A172 (cell line): ENCODE results near the gene CALCOCO1. TPM values are rescaled to one million over a fixed set of nuclear protein-coding genes. Genes with fewer than 3 reads are reported as not detected.
"Not testable (repeated sequence)": the region's sequence is repeated elsewhere in the genome, so short reads cannot be mapped to it uniquely, and the experiment has no call there.

ENCODE experiments used
- DNase-seq: peaks from one replicate; pipeline ENCODE4 v3.0.0-alpha.2; 2015; ENCODE audit warnings: low spot score
- total RNA-seq: library from RNA; depleted of rRNA; stranded (reverse); fragments of >200 nt; shearing (Covaris generic); gene quantifications from 2 replicates; pipeline ENCODE4 v1.2.3, GENCODE V29; 2014

CALCOCO1 gene
- total RNA-seq, 1 experiment from 2014 or later: 36.8 TPM

- DNase-seq: no peak
Measured at GRCh38 chr12:53733807-53734200, 6.6 kb upstream of the CALCOCO1 start.

- DNase-seq: peak; percentile 46
Measured at GRCh38 chr12:53733051-53733806, 6.0 kb upstream of the CALCOCO1 start.

GRCh38 chr12:53729644-53730043, 2.4 kb upstream of the CALCOCO1 start:
- DNase-seq: no peak

DNA sequence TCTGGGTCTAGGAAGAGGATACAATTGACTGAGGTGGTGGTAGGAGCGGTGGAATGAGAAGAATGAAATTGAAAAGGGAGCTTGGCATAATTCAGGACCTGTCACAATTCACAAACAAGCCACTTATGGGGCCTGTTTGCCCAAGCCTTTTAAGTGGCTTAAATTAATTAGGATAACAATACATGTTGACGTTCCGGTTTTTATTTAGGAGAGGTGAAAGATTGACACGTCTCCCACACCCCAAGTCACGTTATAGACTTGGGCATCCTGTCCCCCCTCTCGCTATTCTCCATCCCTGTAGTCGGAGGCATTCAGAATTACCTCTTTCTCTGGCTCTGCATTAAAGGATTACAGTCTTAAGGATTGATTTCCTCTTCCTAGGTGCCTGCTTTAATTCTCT, 954 bp upstream of the CALCOCO1 start:
- DNase-seq: no peak

DNA sequence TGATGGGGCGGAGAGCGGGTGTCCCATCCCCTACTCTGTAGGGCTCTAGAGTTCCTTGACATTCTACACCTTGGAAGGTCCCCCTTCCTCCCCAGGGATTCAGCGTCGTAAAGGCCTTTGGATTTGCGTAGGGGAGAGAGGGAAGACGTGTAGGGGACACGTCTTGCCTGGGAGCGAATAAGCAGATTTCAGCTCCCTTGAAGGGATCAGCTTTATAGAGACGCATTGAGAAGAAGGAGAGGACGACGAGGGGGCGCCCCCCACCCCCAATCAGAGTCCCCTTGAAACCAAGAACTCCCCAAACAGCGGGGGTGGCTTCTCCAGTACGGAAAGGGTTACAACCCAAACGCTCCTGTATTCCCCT, 324 bp downstream of the CALCOCO1 start:
- DNase-seq: no peak

DNA sequence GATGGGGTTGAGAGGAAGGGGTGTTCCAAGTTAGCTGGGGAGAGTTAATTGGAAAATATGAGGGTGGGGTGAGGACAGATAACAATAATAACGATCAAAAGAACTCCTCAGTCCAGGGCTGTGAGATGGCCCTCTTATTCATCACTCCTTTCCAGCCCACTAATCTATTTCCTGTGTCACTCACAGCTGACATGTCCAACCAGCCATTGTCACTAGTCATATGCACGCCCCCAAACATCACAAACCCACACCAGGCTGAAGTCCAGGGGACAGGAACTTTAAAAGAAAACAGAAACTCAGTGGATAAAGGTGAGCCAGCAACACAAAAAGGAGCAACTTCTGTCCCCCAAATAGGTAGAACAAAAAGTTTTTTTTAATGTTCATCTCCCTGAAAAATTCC, 911 bp downstream of the CALCOCO1 start:
- no peak for DNase-seq

- DNase-seq: peak; percentile 5
Measured at GRCh38 chr12:53725824-53726223, 1.4 kb downstream of the CALCOCO1 start.

GRCh38 chr12:53722450-53723041, 4.7 kb downstream of the CALCOCO1 start:
- no peak for DNase-seq

- DNase-seq: no peak
Measured at GRCh38 chr12:53720946-53721345, 6.3 kb downstream of the CALCOCO1 start.

- DNase-seq: no peak
Measured at GRCh38 chr12:53719649-53720048, 7.6 kb downstream of the CALCOCO1 start.

DNA sequence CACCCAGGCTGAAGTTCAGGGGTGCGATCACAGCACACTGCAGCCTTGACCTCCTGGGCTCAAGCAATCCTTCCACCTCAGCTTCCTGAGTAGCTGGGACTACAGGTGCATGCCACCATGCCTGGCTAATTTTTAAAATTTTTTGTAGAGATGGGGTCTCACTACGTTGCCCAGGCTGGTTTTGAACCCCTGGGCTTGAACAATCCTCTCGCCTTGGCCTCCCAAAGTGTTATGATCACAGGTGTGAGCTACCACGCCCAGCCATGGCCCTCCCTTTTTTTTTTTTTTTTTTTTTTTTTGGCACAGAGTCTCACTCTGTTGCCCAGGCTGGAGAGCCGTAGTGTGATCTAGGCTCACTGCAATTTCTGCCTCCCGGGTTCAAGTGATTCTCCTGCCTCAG, 8.7 kb downstream of the CALCOCO1 start:
- not testable (repeated sequence) for DNase-seq

DNA sequence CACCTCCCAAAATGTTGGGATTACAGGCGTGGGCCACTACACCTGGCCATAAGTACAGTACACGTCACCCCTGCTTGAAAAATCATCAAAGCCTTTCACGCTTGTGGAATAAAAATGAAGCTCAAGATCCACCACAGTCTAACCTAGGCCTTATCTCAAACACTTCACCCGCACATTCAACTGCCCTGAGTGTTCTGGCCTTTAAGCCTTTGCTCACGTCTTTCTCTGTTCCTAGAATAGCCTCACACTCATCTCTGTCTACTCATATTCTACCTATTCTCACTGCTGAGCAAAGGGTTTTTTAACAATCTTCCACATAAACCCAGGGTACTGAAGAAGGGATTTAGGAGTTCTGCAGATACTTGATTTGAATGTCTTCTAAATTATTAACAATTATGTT, 9.9 kb downstream of the CALCOCO1 start:
- no peak for DNase-seq

GRCh38 chr12:53714004-53714403, 13.2 kb downstream of the CALCOCO1 start:
- DNase-seq: no peak

- no peak for DNase-seq
Measured at GRCh38 chr12:53713516-53713915, 13.7 kb downstream of the CALCOCO1 start.

- DNase-seq: no peak
Measured at GRCh38 chr12:53712059-53712643, 15.1 kb downstream of the CALCOCO1 start.

DNA sequence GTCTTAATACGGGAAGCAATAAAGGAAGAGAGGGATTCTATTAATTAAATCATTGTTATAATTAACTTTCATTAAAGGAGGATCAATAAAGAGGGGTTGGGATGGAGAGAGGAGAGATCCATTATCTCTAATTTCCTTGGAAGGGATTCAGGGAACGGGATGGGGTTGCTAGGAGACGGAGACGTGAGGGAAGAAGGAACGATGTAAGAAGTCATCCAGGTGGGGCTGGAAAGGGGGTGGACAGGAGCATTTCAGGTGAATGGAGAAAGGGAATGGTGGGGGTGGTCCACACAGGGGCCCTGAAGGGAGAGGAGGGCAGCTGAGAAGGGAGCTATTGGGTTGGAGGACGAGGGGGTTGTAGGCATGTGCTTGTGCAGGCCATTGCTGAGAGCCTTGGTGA, 17.2 kb downstream of the CALCOCO1 start:
- no peak for DNase-seq

DNA sequence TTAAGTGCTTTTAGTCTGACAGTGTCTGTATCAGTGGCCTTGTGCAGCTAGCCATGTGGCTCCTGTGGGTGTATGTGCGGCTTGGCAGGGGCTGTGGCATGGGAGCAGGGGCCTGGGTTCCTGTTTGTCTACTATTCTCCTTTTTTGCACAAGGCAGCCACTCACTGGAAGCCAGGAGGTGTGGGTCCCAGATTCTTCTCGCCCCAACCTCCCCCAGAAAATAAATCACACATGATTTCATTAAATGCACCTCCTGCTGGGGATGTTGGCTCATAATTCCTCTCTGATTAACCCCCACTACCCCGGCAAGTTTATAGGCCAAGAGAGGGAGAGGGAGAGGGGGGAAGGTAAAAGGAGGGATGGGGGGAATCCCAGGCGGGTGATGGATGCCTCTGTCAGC, 17.6 kb downstream of the CALCOCO1 start:
- DNase-seq: no peak

- no peak for DNase-seq
Measured at GRCh38 chr12:53706080-53706479, 21.2 kb downstream of the CALCOCO1 start.

GRCh38 chr12:53703756-53704155, 23.5 kb downstream of the CALCOCO1 start:
- peak; percentile 15 for DNase-seq

DNA sequence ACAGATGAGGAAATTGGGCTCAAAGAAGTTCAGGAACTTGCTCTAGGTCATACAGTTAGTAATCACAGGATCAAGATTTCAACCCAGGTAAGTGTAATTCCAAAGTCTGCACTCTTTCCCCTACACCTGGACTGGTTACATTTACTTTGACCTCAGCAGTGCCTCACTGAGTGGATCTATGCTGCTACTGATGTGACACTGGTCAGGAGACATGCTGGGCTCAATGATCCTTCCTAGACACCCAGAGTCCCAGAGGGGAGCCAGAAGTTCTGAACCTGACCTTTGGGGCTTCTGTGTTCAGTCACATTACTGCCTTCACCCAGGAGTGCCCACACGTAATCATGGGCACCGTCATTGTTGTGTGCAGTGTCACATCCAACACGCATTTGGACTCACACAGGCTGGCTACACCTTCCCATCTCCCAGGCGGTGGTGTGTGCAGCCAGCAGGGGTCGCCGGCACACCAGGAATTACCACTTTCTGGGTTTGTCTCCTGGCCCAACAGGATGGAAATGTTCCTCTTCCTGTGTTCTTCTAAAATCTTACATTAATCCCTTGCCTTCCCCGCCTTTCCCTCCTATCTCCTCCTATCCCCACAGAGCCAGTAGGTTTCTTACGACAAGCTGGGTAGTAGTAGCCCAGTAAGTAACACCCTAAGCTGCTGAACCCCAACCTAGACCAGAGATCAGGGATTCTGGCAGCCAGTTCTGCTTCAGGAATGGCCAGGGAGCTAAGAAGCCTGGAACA, 25.6 kb downstream of the CALCOCO1 start:
- DNase-seq: peak; percentile 56

DNA sequence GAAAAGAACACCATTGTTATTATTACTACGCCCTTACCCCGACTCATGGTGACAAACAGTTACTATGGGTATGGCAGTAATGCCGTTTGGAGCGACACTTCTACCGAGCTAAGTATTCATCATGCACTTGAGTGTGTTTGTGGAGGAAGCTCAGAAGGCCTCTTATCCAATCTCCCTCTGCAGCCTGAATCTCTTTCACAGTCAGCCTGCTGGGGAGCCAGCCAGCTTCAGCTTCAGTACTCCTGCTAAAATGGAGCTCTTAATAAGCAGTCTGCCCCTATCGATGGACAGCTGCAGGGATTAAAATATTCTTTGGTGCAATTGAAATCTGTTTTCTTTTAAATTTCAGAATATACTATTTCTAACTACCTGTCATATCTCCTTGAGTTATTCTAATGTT, 26.7 kb downstream of the CALCOCO1 start:
- DNase-seq: no peak

DNA sequence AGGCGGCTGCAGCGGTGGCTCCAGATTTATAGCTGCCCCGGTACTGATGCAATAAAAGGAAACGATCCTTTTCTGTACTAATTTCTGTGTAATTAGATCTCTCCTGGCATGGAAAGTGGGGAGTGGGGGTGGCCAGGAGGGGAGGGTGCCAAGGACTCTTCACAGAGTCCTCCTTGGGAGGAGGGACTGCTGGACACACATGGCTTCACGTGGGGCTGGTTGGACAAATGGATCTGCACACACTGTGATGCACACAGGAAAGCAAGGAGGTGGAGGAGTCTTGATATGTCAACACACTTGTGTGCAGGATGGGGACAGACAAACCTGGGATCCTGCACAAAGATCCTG, 27.6 kb downstream of the CALCOCO1 start:
- DNase-seq: no peak
